CMK (cell line): Measurements from ENCODE around the gene MYBPC2.
"Not testable (repeated sequence)": the region's sequence is repeated elsewhere in the genome, so short reads cannot be mapped to it uniquely, and the experiment has no call there.

Experiments used
- DNase-seq: peaks from one replicate; pipeline ENCODE4 v3.0.0-alpha.2; 2010; ENCODE audit warnings: low read depth

Gene MYBPC2

DNA sequence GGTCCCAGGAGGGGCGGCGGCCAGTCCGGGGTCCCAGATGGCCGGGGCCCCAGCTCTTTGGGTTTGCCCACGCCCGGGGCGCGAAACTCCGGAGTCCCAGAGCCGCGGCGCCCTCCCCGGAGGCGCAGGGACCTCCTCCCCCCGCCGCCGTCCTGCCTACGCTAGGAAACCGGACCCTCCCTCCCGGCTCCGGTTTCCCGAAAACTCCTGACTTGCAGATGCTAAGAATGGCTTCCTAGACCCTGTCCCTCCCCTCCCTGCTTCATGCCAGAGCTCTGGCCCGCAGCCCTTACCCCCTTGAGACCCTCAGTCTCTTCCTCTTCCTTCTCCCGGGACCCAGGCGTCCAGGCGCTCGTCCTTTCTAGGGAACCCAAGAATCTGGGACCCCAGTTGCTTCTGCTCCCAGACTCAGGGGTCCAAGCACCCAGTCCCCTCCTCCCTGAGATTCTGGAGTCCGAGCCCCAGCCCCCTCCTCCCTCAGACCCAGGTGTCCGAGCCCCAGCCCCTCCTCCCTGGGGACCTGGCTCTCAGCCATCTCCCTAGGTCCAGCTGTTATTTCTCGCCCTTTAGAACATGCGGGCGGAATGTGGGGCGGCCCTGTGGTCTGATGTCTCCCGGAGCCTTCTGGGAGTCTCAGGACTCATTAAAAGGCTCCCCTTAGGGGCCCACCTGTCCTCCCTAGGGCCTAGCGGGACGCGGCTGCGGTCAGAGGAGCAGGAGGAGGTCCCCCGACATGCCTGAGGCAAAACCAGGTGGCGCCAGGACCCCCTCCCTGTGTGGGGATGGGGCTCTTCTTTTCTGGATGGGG is at the start of gene MYBPC2:
MYBPC2 (plus strand) TSS at position 672 of the 808 bp plus-strand sequence; CDS start at position 734, 62 bp downstream.
- no peak for DNase-seq

DNA sequence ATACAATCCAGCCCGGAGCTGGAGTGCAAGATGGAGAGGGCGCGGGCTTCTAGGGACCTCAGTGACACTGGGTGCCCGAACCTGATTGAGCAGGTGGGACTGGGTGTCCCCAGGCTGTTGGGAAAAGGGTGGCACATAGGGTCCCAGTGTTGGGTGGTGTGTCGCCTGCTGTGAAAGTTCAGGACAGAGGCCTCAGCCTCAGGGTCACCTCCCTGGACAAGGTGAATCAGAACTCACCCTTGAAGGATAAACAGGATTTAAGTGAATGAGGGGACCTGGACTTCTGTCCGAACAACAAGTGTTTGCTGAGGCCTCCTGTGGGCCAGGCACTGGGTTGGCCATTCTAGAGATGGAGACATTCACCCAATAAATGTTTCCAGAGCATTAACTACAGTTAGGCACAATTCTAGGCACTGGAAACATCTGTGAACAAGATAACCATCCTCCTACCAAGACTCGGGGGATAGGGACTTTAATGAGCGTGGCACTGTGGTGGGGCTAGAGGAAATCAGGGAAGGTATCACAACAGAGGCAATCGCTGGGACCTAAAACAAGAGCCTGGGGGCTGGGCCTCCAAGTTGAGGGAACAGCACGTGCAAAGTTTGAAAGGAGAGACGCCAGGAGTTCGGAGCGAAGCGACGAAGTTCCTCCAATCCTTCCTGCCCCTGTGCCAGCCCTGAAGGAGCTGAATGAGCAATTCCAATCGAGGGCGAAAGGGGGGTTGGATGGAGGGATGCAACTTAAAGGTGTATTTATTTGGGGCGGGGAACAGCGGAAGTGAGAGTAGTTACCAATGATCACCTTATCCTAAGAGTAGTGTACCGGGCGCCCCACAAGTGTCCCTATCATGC is 49.5 kb upstream of the MYBPC2 start:
- no peak for DNase-seq

GRCh38 chr19:50383852-50384684 is 48.6 kb upstream of the MYBPC2 start, which contains the start of gene POLD1:
POLD1 (plus strand) TSS chr19:50384347; CDS start chr19:50398852, 14,505 bp downstream.
- peak; percentile 99 for DNase-seq

DNA sequence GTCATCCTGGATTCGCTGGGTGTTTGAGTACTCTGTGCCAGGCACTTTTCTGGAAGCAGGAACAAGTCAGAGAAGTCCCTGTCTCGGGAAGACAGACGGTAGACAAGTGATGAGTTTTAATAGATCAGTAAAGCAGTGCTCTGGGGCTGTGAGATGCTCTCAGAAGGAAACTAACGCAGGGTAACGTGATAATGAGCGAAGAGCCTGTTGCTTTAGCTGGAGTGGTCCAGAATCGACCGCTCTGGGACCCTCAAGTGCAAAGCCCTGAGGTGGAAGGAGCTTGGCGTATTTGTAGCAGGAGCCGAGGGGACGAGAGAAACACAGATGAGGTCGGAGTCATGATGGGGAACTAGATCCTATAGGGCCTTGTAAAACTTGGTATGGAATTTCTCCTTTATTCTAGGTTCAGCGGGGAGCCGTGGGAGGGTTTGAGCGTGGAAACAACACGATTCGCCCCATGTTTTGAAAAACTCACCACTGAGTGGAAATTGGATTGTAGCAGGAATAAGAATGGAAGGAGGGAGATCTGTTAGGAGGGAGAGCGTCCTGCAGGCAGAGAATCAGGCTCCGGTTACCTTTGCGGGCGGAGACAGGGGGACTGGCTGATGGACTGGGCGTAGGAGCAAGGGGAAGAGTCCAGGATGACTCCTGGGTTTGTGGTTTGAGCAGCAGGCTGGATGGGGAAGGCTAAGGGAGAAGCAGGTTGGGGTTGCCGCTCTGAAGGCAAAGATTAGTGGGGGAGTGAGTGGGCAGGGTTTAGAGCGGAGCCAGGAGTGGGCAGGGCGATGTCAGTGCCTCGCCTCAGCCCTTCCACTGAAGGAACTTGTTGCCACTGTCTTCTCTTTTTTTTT is 47.8 kb upstream of the MYBPC2 start:
- no peak for DNase-seq

DNA sequence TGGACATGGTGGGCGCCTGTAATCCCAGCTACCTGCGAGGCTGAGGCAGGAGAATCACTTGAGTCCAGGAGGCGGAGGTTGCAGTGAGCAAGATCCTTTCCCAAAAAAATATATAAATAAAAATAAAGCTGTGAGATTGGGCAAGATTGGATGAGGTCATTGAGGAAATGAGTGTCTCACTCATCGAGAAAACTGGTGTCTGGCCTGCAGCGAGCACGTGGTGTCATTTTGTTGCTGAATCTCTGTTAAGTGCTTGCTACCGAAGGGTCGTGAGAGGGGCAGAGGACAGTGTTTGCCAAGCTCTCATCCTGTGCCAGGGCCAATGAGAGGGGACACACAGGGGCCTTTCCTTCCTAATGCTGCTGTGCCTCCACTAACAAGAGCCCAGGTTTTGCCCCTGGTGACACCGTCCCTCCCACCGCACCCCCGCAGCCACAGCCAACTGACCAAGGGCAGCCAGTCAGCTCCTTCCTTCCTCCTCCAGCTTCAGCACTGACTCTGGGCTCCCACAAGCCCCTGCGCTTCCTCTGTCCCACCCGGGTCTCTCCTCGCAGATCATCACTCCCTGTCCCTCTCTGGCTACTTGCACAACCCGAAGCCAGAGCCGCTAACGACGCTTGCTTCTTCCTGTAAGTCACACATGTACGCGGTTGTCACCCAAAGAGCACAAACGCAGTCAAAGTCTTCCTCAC is 45.4 kb upstream of the MYBPC2 start:
- no peak for DNase-seq

DNA sequence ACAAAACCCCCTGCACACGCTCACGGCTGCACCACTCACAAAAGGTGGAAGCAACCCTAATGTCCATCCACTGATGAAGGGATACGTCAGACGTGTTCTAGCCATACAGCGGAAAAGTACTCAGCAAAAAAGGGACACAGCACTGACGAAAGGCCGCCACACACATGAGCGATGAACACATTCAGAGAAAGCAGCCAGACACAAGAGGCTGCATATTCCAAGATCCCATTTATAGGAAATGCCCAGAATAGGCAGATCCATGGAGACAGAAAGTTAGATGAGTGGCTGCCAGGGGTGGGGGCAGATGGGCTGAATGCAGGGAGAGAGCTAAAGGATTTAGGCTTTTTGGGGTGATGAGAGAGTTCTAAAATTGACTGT is 44.8 kb upstream of the MYBPC2 start:
- DNase-seq: no peak

DNA sequence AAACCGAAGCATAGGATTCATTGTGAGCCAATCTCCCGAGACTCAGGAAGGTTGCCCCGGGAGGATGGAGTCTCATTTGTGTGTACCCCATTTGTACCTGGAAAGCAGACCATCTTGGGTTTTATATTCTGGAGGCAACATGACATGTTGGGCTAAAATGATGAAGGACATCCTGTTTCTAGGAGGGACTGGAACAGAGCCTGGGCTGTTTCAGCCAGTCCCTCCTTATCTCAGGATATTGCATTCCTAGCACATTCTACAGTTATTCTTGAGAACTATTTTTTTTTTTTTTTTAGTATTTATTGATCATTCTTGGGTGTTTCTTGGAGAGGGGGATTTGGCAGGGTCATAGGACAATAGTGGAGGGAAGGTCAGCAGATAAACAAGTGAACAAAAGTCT is 42.4 kb upstream of the MYBPC2 start:
- not testable (repeated sequence) for DNase-seq

DNA sequence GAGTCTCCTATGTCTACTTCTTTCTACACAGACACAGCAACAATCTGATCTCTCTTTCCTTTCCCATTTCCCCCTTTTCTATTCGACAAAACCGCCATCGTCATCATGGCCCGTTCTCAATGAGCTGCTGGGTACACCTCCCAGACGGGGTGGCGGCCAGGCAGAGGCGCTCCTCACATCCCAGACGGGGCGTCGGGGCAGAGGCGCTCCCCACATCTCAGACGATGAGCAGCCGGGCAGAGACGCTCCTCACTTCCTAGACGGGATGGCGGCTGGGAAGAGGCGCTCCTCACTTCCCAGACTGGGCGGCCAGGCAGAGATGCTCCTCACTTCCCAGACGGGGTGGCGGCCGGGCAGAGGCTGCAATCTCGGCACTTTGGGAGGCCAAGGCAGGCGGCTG is 41.7 kb upstream of the MYBPC2 start:
- not testable (repeated sequence) for DNase-seq

GRCh38 chr19:50392759-50393158 is 39.9 kb upstream of the MYBPC2 start:
- no peak for DNase-seq

DNA sequence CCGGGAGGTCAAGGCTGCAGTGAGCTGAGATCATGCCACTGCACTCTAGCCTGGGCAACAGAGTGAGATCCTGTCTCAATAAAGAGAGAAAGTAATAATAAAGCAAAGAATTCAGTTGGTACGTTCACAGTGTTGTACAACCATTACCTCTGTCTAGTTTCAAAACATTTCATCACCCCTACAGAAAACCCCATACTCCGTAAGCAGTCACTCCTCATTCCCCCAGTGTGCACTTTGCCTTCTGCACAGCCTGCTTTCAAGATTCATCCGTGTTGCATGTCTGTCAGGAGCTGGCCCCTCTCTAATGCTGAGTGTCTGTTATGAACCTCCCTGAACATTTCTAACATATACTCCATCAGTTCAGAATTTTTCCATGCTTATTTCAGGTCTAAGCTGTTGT is 39.1 kb upstream of the MYBPC2 start:
- DNase-seq: no peak

DNA sequence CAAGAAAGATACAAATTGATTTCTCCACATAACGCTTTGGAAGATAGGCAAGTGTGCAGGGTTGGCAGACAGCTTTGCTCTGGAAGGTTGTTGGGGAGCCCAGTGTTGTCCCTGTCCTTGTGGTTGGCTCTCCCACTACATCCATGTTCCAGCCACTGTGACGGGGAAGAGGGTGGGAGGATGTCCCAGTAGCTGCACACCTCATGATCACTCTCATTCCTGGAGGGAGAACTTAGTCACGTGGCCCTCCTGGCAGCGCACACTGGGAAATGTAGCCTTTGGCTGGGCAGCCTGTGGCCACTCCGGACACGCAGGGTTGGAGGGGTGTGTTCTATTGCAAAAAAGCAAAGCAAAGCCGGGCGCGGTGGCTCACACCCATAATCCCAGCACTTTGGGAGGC is 38.7 kb upstream of the MYBPC2 start:
- DNase-seq: no peak

GRCh38 chr19:50398675-50399367 is 33.9 kb upstream of the MYBPC2 start:
- no peak for DNase-seq

DNA sequence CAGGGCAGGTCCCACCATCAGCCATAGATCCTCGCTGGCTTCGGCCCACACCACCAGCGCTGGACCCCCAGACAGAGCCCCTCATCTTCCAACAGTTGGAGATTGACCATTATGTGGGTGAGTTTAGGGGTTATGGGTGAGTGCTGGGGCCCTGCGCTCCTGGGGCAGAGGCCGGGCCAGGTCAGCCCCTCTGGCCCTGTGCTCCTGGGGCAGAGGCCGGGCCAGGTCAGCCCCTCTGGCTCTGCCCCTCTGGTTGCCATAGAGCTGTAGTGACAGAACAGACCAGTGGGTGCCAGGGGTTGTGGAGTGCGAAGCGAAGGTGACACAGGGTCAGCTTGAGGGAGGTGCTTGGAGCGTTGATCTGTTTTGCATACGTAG is 33.3 kb upstream of the MYBPC2 start:
- DNase-seq: no peak

- no peak for DNase-seq
Observed at GRCh38 chr19:50401605-50402450, 30.9 kb upstream of the MYBPC2 start.

DNA sequence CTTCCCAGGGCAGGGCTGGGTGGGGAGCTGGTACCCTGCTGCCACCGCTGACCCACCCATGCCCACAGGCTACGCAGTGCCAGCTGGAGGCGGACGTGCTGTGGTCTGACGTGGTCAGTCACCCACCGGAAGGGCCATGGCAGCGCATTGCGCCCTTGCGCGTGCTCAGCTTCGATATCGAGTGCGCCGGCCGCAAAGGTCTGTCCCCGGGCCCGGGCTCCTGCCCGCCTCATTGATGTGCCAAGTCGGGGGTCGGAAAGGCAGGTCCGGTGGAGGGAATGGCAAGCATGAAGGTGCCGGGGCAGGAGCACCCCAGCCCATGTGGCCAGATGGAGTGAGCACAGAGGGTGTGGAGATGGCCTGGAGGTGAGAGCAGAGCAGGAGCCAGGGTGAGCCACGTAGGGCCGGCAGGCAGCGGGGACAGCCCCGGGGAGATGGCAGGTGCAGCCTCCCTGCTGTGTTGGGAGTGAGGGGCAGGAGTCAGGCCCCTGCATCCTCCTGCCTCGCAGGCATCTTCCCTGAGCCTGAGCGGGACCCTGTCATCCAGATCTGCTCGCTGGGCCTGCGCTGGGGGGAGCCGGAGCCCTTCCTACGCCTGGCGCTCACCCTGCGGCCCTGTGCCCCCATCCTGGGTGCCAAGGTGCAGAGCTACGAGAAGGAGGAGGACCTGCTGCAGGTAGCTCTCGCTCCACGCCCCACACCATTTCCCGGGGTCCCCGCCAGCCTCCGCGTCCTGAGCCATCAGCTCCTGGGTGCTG is 30.0 kb upstream of the MYBPC2 start:
- no peak for DNase-seq

DNA sequence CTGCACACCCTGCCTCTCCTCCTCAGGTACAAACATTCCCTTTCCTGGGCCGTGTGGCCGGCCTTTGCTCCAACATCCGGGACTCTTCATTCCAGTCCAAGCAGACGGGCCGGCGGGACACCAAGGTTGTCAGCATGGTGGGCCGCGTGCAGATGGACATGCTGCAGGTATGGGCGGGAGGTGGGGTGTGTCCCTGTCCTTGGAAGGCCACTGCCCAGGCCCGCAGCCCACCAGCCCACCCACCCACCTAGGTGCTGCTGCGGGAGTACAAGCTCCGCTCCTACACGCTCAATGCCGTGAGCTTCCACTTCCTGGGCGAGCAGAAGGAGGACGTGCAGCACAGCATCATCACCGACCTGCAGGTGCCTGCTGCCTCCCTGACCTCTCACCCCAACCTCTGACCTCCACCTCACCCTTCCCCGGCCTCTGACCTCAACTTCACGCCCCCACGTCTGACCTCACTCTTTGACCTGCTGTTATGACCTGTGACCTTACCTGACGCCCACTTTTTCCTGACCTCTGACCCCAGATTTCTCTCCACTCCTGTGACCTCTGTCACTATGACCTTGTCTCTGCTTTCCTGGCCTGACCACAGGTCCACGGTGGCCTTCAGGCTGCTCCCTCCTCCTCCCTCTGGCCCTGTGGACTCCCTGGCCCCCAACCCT is 26.4 kb upstream of the MYBPC2 start:
- DNase-seq: no peak

- no peak for DNase-seq
Observed at GRCh38 chr19:50406829-50407228, 25.9 kb upstream of the MYBPC2 start.

- no peak for DNase-seq
Observed at GRCh38 chr19:50409347-50409746, 23.3 kb upstream of the MYBPC2 start.
